Breast epithelium (tissue), 4 donors: ENCODE measurements around the gene C19orf33. TPM values are rescaled to one million over a fixed set of nuclear protein-coding genes. Genes with fewer than 3 reads are reported as not detected.

Source experiments
- DNase-seq, 2 donors: peaks; one replicate each; pipeline ENCODE4 v3.0.0-alpha.2; 2019; ENCODE audit warnings: low spot score in 2 of 2
- H3K27ac ChIP-seq, 2 donors: fragments of 200-600 bp; sonication (generic) in 1 of 2; one replicate each; pipeline ENCODE4 v1.5.1; 2016 to 2019; ENCODE audit warnings: mild to moderate bottlenecking in 1 of 2
- H3K27me3 ChIP-seq, 2 donors: fragments of 200-600 bp; sonication (generic) in 1 of 2; one replicate each; pipeline versions ENCODE4 v1.5.1 to v1.6.0; 2017 to 2019; ENCODE audit warnings: control low read depth in 1 of 2, mild to moderate bottlenecking in 1 of 2
- H3K36me3 ChIP-seq: fragments of 200-600 bp; one replicate; pipeline ENCODE4 v1.5.1; 2019
- H3K4me1 ChIP-seq, 2 donors: fragments of 200-600 bp; sonication (generic); one replicate each; pipeline ENCODE4 v1.5.1; 2016 to 2019; ENCODE audit warnings: control low read depth in 1 of 2
- H3K4me3 ChIP-seq, 3 donors: fragments of 200-600 bp; sonication (generic); 1 replicate in 2 of 3; 2 replicates in 1 of 3; pipeline ENCODE4 v1.5.1; 2016 to 2019; ENCODE audit warnings: mild to moderate bottlenecking in 3 of 3, moderate library complexity in 2 of 3
- H3K9me3 ChIP-seq, 2 donors: fragments of 200-600 bp; sonication (generic) in 1 of 2; one replicate each; pipeline ENCODE4 v1.5.1; 2016 to 2019; ENCODE audit warnings: control low read depth in 1 of 2
- POLR2A ChIP-seq: fragments of 450-650 bp; IDR thresholded peaks from one replicate; pipeline ENCODE4 v1.6.1; 2016; ENCODE audit warnings: antibody characterized with exemption, mild to moderate bottlenecking, moderate library complexity
- POLR2AphosphoS5 ChIP-seq, 3 donors: sonication (generic); formaldehyde crosslinking; IDR thresholded peaks; one replicate each; pipeline ENCODE4 v1.6.1; 2017; ENCODE audit warnings: antibody characterized with exemption in 3 of 3
- intact Hi-C: fragments of 100-400 bp; cut with DNase I; formaldehyde crosslinking; loops from one replicate; pipeline ENCODE4 v1.15.1; 2023; ENCODE audit warnings: low total_unique reads
- total RNA-seq, 3 donors: library from RNA; depleted of rRNA; stranded (reverse); fragments of >200 nt; gene quantifications; one replicate each; pipeline ENCODE4 v1.1.0, GENCODE V29; 2016
- TF ChIP-seq, protein P1 (sequence below), 3 donors: fragments of 450-650 bp; IDR thresholded peaks; one replicate each; pipeline ENCODE4 v1.5.1; 2016 to 2017; ENCODE audit warnings: antibody characterized with exemption in 3 of 3, mild to moderate bottlenecking in 3 of 3, moderate library complexity in 3 of 3

The C19orf33 gene
- total RNA-seq, 3 donors from 2014 or later = 3.5 to 19.3 (median 13.1) TPM

DNA sequence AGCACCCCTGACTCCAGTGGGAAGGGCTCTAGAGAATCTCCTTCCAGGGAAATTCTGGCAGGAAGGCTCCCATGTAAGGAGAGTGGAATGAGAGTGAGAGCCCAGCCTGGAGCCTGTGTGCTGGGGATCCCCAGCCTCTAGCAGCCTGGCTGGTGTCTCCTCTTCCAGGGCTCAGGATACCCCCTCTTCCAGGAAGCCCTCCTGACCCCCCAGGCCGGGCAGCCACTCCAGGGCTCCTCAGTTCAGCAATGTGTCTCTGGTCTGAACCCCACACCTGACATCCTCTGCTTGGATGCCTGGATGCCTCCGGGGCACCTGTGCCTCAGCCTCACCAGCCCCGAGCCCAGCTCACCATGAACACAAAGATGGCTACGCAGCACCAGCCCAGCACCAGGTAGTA, 3.0 kb downstream of the C19orf33 start:
- Histone ChIP-seq H3K27me3 (no peaks in the 10 kb centered on the region), H3K4me3 (no peak overlapping the region), H3K9me3 (no peaks in the 10 kb centered on the region), H3K4me1 (no peaks in the 10 kb centered on the region), H3K27ac (no peak overlapping the region), H3K36me3 (no peaks in the 10 kb centered on the region)
- no peak for DNase-seq
- intact Hi-C loops = no loop called here
- no peak for TF ChIP-seq POLR2AphosphoS5 (IDR thresholded peaks at IDR 0.05)

- Histone ChIP-seq H3K4me3 (no peak overlapping the region), H3K9me3 (no peaks in the 10 kb centered on the region), H3K4me1 (no peaks in the 10 kb centered on the region), H3K27me3 (no peaks in the 10 kb centered on the region), H3K27ac (no peak overlapping the region), H3K36me3 (no peaks in the 10 kb centered on the region)
- DNase-seq = no peak
- intact Hi-C loops = no loop called here
- TF ChIP-seq POLR2AphosphoS5 (IDR thresholded peaks at IDR 0.05) (no peak), POLR2A (no peak)
- TF ChIP-seq, protein P1, sequence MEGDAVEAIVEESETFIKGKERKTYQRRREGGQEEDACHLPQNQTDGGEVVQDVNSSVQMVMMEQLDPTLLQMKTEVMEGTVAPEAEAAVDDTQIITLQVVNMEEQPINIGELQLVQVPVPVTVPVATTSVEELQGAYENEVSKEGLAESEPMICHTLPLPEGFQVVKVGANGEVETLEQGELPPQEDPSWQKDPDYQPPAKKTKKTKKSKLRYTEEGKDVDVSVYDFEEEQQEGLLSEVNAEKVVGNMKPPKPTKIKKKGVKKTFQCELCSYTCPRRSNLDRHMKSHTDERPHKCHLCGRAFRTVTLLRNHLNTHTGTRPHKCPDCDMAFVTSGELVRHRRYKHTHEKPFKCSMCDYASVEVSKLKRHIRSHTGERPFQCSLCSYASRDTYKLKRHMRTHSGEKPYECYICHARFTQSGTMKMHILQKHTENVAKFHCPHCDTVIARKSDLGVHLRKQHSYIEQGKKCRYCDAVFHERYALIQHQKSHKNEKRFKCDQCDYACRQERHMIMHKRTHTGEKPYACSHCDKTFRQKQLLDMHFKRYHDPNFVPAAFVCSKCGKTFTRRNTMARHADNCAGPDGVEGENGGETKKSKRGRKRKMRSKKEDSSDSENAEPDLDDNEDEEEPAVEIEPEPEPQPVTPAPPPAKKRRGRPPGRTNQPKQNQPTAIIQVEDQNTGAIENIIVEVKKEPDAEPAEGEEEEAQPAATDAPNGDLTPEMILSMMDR (IDR thresholded peaks at IDR 0.05) = no peak
Measured at GRCh38 chr19:38307597-38307996, 3.5 kb downstream of the C19orf33 start.

DNA sequence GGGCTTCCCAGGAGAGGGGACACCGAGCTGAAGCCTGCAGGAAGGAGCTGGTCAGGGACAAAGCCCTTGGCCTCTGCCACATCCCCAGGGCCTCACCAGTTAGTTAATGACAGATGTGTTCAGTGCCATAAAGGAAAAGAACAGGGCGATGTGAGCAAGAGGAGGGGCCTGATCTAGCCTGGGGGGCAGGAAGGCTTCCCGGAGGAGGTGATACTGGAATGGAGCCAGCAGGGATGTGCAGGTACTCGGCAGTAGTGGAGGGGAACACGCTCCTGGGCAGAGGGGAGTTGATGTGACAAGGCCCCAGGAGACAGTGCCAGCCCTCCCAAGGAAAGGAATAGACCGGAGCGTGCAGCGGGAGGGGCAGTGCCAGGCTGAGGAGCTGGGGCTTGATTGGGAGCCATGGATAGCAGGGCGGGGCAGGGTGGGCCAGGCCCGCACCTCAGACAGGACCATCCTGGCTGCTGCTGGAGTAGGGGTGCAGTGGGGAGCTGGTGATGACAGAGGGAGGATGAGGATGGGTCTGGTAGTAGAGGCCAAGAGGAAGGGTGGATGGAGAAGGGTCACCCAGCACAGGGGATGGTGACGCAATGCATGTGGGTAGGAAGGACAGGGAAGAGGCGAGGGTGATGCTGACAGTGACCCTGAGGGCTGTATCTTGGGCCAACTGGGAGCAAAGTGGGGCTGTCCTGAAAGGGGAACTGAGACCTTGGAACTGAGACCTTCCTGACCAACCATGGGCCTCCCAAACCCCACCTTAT, 4.1 kb downstream of the C19orf33 start:
- no peak for DNase-seq
- no peak overlapping the region for H3K4me3 ChIP-seq
- TF ChIP-seq POLR2A = no peak
- TF ChIP-seq, protein P1 (IDR thresholded peaks at IDR 0.05) = no peak
- no peak for TF ChIP-seq POLR2AphosphoS5 (IDR thresholded peaks at IDR 0.05)
- no peaks in the 10 kb centered on the region for H3K27me3 ChIP-seq
- no peak overlapping the region for H3K27ac ChIP-seq
- intact Hi-C loops = no loop called here
- no peaks in the 10 kb centered on the region for H3K4me1 ChIP-seq
- H3K36me3 ChIP-seq = no peaks in the 10 kb centered on the region
- H3K9me3 ChIP-seq = no peaks in the 10 kb centered on the region

DNA sequence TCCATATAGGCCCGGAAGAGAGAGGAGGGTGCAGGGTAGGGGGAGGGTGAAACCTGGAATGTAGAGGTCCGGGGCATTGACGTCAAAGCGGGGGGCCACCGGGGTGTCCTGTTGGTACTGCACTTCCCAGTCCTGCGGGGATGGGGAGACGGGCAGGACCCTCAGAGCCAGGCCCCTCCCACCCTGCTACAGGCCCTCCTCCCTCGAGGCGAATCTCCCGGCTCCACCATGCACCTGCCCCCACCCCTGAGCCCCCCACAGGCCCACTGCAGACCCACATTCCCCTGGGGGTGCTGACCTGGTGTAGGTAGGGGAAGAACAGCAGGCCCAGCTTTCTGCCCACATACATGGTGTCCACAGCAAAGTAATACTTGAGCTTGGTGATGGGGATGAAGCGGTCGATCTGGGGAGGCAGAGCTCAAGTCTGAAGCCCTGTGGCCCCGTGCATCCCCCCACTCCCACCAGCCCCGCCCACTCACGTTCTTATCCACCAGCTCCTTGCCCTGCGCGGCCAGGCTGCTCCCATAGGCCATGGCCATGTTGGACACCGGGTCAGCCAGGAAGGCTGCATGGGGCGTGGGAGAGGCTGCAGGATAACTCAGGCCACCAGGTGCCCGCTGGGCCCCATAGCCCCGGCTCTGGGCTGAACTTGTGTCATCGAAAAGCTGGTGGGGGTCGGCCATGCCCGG, 5.0 kb downstream of the C19orf33 start:
- intact Hi-C loops = no loop called here
- Histone ChIP-seq H3K36me3 (no peaks in the 10 kb centered on the region), H3K9me3 (no peaks in the 10 kb centered on the region), H3K4me3 (no peak overlapping the region), H3K27ac (no peak overlapping the region), H3K4me1 (no peaks in the 10 kb centered on the region), H3K27me3 (no peaks in the 10 kb centered on the region)
- DNase-seq = no peak
- TF ChIP-seq POLR2AphosphoS5 (IDR thresholded peaks at IDR 0.05) (no peak), POLR2A (no peak)
- TF ChIP-seq, protein P1 (IDR thresholded peaks at IDR 0.05) = no peak

GRCh38 chr19:38309615-38310278, 5.7 kb downstream of the C19orf33 start:
- DNase-seq = no peak
- H3K36me3 ChIP-seq = no peaks in the 10 kb centered on the region
- intact Hi-C loops = no loop called here
- H3K27me3 ChIP-seq = no peaks in the 10 kb centered on the region
- H3K27ac ChIP-seq = no peak overlapping the region
- TF ChIP-seq POLR2A (no peak), POLR2AphosphoS5 (IDR thresholded peaks at IDR 0.05) (no peak)
- TF ChIP-seq, protein P1 (IDR thresholded peaks at IDR 0.05) = no peak
- H3K9me3 ChIP-seq = no peaks in the 10 kb centered on the region
- H3K4me3 ChIP-seq = no peak overlapping the region
- no peaks in the 10 kb centered on the region for H3K4me1 ChIP-seq
